GM10847 (cell line): Measurements from ENCODE around the gene IL11.

Source experiments
- POLR2A ChIP-seq: IDR thresholded peaks from 2 replicates; pipeline ENCODE4 v1.6.1; 2011; ENCODE audit not compliant: insufficient read length; ENCODE audit errors: extremely low read depth

IL11 gene

DNA sequence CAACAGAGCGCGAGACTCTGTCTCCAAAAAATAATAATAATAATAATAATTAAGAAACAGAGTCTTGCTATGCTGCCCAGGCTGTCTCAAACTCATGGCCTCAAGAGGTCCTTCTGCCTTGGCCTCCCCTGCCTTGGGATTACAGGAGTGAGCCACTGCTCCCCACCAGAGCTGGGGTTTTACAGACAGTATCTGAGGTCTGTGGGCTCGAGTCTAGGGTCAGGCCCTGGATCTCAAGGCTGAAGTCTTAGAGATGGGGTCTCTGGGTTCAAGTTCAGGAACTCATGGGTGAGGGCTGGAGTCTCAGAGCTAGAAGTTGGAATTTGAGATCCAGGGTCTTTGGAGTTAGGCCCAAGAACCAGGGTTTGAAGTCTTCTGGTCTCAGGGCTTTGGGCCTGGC lies 3.5 kb downstream of the IL11 start:
- no peak for TF ChIP-seq POLR2A

GRCh38 chr19:55365964-55366363 lies 4.3 kb downstream of the IL11 start:
- no peak for TF ChIP-seq POLR2A

DNA sequence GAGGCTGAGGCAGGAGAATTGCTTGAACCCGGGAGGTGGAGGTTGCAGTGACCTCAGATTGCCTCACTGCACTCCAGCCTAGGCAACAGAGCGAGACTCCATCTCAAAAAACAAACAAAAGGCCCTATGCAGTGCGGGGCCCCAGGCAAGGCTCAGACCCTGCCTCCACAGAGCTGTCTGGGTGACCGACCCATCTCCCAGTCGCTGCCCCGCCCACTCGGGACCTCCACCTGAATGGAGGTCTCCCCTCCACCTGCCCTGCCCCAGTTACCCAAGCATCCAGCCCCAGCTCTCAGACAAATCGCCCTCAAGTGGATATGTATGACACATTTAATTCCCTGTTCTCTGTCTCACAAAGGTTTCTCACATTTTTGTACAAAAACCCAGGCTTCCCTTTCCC lies 5.0 kb downstream of the IL11 start:
- TF ChIP-seq POLR2A, result no peak

DNA sequence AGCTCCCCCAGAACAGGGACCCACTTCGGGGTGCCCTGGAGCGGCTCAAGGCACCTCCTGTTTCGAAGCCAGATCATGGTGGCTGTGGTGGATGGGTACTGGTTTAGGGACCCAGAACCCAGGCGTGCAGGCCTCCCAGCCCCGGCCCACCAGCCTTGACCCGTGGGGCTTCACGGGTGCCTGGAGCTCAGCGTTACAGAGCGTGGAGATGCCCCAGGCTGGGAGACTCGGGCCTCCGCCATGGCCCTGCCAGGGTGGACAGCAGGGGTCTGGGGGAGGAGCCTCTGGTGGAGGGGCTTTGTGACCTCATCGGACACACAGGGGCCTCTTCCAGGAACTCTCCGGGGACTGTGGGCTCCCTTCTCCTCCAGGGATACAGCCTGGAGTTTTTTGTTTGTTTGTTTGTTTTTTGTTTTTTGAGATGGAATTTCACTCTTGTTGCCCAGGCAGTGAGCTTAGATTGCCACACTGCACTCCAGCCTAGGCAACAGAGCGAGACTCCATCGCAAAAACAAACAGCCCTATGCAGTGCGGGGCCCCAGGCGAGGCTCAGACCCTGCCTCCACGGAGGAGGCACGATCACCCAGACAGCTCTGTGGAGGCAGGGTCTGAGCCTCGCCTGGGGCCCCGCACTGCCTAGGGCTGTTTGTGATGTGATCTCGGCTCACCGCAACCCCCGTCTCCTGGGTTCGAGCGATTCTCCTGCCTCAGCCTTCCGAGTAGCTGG lies 7.1 kb downstream of the IL11 start, which contains the start of gene GARIN5B:
Gene GARIN5B, minus strand, starts transcription at position 271 of the 727 bp plus-strand sequence. Its CDS starts 194 bp downstream, at position 77.
- TF ChIP-seq POLR2A, result no peak

- no peak for TF ChIP-seq POLR2A
Measured at GRCh38 chr19:55362174-55362989, 7.9 kb downstream of the IL11 start.

DNA sequence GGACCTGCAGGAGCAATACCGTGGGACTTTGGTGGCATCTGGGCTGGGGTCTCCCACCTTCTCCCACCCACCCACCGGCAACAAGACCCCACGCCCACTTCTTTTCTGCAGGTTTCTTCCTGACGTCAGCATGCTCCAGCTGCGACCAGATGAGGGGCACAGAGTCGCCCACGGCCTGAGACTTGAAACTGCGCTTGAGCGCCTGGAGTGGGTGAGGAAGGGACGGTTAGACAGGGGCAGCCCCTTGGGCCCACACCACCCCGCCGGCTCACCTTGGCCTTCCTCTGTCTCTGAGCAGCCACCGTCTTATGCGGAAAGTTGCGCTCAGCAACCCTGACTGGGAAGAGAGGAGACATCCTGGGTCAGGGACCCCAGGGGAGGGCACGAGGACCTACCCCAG lies 9.4 kb downstream of the IL11 start:
- no peak for TF ChIP-seq POLR2A

DNA sequence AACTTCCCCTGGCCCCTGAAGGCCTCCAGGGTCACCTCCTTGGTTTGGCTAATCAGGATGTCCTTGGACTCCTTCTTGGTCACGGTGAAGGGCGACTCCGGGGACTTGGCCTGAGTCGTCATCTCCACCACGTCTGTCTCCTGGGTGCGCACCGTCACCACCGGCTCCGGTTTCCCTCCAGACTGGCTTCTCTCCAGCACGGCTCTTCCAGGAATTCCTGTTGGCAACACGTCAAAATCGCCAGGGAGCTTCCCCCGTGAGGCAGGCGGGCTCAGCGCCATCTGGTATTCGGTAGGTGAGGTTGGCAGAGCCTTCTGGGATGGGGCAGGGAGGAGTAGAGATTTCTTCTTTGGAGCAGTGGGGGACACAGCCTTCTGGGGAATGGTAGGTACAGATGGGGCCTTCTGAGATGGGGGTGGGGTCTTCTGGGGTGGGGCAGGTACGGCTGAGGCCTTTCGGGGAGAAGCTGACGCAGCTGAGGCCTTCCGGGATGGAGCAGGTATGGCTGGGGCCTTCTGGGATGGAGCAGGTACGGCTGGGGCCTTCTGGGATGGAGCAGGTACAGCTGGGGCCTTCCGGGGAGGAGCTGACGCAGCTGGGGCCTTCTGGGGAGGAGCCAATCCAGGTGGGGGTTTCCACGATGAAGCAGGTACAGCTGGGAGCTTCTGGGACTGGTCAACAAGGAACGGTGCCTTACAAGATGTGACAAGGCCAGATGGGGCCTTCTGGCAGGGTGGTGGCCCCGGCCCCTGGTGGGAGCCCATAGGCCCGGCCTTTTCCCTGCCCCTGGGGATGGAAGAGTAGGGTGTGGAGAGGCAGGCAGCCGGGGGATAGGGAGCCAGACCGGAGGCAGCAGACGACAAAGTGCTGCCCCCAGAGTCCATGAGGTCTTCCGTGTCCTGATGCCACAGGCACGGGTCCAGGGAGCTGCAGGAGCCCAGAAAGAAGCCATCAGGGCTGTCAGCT lies 11.0 kb downstream of the IL11 start:
- no peak for TF ChIP-seq POLR2A

GRCh38 chr19:55358493-55358892 lies 11.8 kb downstream of the IL11 start:
- no peak for TF ChIP-seq POLR2A

- TF ChIP-seq POLR2A, result no peak
Measured at GRCh38 chr19:55355213-55355821, 14.9 kb downstream of the IL11 start.

- no peak for TF ChIP-seq POLR2A
Measured at GRCh38 chr19:55354698-55355212, 15.5 kb downstream of the IL11 start, which contains the start of gene COX6B2. COX6B2 (minus strand) TSS chr19:55354719; CDS start chr19:55354521, 198 bp downstream.

DNA sequence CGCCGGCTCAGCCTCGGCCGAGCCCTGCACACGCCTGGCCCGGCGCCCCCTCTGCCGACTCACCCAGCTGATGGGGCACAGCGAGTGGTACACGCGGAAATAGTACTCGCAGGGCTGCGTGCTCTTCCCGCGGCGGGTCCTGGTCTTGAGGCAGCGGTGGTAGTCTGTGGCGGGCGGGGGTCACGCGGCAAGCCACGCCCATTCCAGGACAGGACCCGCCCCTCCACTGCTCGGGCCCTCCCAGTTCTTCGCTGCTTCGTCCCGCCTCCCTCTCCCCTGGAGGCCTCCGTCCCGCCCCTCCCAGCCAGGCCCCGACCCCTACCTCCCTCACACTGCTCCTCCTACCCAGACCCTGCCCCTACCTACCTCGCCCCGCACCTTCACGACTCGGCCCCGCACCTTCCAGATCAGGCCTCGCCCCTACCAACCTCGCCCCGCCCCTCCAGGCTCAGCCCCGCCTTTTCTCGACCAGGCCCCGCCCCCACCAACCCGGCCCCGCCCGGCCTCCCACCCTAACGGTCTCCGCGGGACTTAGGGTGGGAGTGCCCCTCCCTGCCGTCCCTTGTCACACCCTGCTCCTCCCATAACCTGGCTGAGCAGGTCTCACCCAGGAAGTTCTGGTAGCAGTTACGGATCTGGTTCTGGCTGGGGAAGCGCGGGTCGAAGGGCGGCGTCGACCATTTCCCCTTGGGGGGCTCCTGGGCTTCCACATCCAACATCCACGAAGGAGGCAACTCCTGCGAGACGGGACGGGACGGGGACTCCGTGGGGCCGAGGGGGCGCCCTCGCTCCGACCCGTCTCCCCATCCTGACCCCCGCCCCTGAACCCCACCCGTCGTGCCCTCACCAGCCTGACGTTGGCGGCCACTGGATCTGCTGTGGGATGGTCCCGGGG lies 16.2 kb downstream of the IL11 start:
- TF ChIP-seq POLR2A, result no peak

GRCh38 chr19:55353356-55353802 lies 16.9 kb downstream of the IL11 start:
- TF ChIP-seq POLR2A, result no peak

DNA sequence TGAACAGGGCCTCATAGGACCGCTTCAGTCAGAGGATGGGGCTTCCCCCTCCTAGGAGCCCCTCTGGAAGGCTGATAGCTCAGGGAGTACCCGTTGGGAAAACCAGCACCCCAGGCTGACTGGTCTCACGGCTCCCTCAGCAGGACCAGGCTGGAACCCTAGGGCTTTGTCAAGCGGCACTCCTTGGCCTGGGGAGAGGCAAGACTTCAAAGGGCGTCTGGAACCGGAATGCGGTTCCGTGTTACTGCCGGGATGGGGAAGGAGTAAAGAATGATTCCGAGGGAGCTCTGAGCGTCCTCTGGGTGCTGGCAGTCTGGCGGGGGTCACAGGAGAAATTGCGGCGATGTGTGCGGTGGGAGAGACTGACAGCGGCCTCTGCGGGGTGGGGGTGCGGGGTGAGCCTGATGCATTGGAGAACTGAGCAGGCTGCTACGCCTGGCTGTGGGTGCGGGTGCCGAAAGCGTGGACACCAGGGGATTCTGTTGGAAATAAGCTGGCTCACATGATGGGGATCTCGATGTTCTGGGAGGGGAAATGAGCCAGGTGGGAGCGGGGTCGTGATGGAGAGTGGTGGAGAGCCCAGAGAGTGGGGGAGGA lies 17.6 kb downstream of the IL11 start:
- no peak for TF ChIP-seq POLR2A
